PC-3 (cell line): ENCODE results near the gene BCL2L15. TPM values are rescaled to one million over a fixed set of nuclear protein-coding genes. Genes with fewer than 3 reads are reported as not detected.

Source experiments
- ATAC-seq: fragments of 200-7000 bp; cut with Tn5 transposase; 2 replicates; pipeline ENCODE4 v1.9.1; 2020; ENCODE audit warnings: mild to moderate bottlenecking, moderate library complexity
- BruUV-seq: library from RNA; stranded (reverse); fragments of 400-500 nt; replicated peaks from 2 replicates; lab custom pipeline; 2021; lab: Mats Ljungman, UMichigan
- CTCF ChIA-PET: fragments of 300-600 bp; sonication (Branson Sonifier 250); formaldehyde crosslinking; loops from one replicate; lab custom pipeline; 2022; ENCODE audit warnings: antibody characterized with exemption; lab: Charles Lee
- POLR2A ChIA-PET: fragments of 300-600 bp; sonication (Branson Sonifier 250); formaldehyde crosslinking; loops from one replicate; lab custom pipeline; 2022; ENCODE audit warnings: antibody characterized with exemption; ENCODE audit not compliant: unreplicated experiment; lab: Charles Lee
- DNase-seq: peaks from one replicate; pipeline ENCODE4 v3.0.0-alpha.2; 2015
- H2AFZ ChIP-seq: fragments of 300-600 bp; sonication (generic); 2 replicates; pipeline ENCODE4 v1.6.0; 2016; ENCODE audit warnings: antibody characterized with exemption, low read length
- H3F3A ChIP-seq: fragments of 300-600 bp; sonication (generic); one replicate; pipeline ENCODE4 v1.6.0; 2017; ENCODE audit warnings: antibody characterized with exemption, low read length, control low read depth, mild to moderate bottlenecking; ENCODE audit not compliant: unreplicated experiment
- H3K27ac ChIP-seq: fragments of 300-600 bp; sonication (generic); 2 replicates; pipeline ENCODE4 v1.5.1; 2016; ENCODE audit warnings: mild to moderate bottlenecking, low read length
- H3K27me3 ChIP-seq: fragments of 300-600 bp; sonication (generic); 2 replicates; pipeline ENCODE4 v1.6.1; 2016; ENCODE audit warnings: low read length, mixed read lengths
- H3K36me3 ChIP-seq: fragments of 300-600 bp; sonication (generic); 2 replicates; pipeline ENCODE4 v1.6.1; 2016; ENCODE audit warnings: low read depth, mixed run types, low read length, mixed read lengths
- H3K4me1 ChIP-seq: fragments of 300-600 bp; sonication (generic); 2 replicates; pipeline ENCODE4 v1.5.1; 2016; ENCODE audit warnings: low read length; ENCODE audit not compliant: insufficient read depth
- H3K4me2 ChIP-seq: fragments of 300-600 bp; sonication (generic); 2 replicates; pipeline ENCODE4 v1.6.0; 2016; ENCODE audit warnings: low read length
- H3K4me3 ChIP-seq: fragments of 300-600 bp; sonication (generic); 2 replicates; pipeline ENCODE4 v1.5.1; 2016; ENCODE audit warnings: mild to moderate bottlenecking, low read length, mixed read lengths
- H3K79me2 ChIP-seq: fragments of 300-600 bp; sonication (generic); 2 replicates; pipeline ENCODE4 v1.6.1; 2017; ENCODE audit warnings: low read length, mixed read lengths
- H3K9ac ChIP-seq: fragments of 300-600 bp; sonication (generic); 2 replicates; pipeline ENCODE4 v1.6.0; 2016; ENCODE audit warnings: mild to moderate bottlenecking, low read length
- H3K9me2 ChIP-seq: fragments of 300-600 bp; sonication (generic); replicated peaks from 2 replicates; pipeline ENCODE4 v1.6.1; 2016; ENCODE audit warnings: mixed run types, low read length, mixed read lengths
- H3K9me3 ChIP-seq: fragments of 300-600 bp; sonication (generic); 2 replicates; pipeline ENCODE4 v1.6.1; 2016; ENCODE audit warnings: low read length, mixed read lengths
- H4K20me1 ChIP-seq: fragments of 300-600 bp; sonication (generic); 2 replicates; pipeline ENCODE4 v1.6.1; 2016; ENCODE audit warnings: low read length, mixed read lengths
- EZH2 ChIP-seq: fragments of 300-600 bp; sonication (generic); IDR thresholded peaks from one replicate; pipeline ENCODE4 v1.6.1; 2017; ENCODE audit warnings: antibody characterized with exemption, mild to moderate bottlenecking, low read length; ENCODE audit not compliant: unreplicated experiment
- EZH2phosphoT487 ChIP-seq: fragments of 300-600 bp; sonication (generic); IDR thresholded peaks from 2 replicates; pipeline ENCODE4 v1.6.1; 2018; ENCODE audit warnings: mild to moderate bottlenecking, antibody characterized with exemption, low read length, borderline replicate concordance
- intact Hi-C: fragments of 100-400 bp; cut with micrococcal nuclease; formaldehyde crosslinking; loops from 2 replicates; pipeline ENCODE4 v1.9.0; 2023
- total RNA-seq: library from RNA; depleted of rRNA; stranded (reverse); fragments of >200 nt; gene quantifications from 2 replicates; pipeline ENCODE4 v1.2.3, GENCODE V29; 2014
- TF ChIP-seq, protein P1 (sequence below): fragments of 300-600 bp; sonication (generic); conservative IDR thresholded peaks from 2 replicates; pipeline ENCODE4 v1.5.1; 2017; ENCODE audit warnings: antibody characterized with exemption, low read depth, mild to moderate bottlenecking, low read length

BCL2L15 gene
- total RNA-seq, 1 experiment from 2014 or later, result 0.29 TPM

DNA sequence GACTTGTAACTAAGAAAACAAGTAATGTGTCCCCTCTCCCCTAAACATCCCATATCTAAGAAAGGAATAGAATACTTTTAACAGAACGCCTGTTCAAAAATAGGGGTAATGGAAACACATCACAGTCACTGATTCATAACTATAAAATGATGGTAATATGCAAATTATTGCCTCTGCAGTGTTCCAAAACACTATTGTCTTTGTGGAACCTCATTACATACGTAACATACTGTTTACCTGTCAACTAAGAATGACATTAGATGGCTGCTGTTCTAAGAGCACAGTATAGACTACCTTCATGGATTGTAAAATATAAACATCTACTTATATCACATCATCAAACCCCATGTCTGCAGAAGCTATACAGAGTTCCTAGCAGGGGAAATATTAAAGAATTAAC lies 3.4 kb upstream of the BCL2L15 start:
- BruUV-seq, result no TSS peak
- Histone ChIP-seq H3K4me2 (no peak overlapping the region), H3K9me3 (no peaks in the 10 kb centered on the region), H3K9me2 (no peaks in the 10 kb centered on the region), H2AFZ (no peak overlapping the region), H3K27me3 (no peaks in the 10 kb centered on the region), H3K27ac (no peak overlapping the region), H4K20me1 (no peaks in the 10 kb centered on the region), H3F3A (no peaks in the 10 kb centered on the region), H3K36me3 (peaks cover 8% of the 10 kb centered on the region; the same call in 1 of the 2 replicates), H3K9ac (no peak overlapping the region), H3K79me2 (no peaks in the 10 kb centered on the region), H3K4me1 (no peaks in the 10 kb centered on the region), H3K4me3 (no peak overlapping the region)
- DNase-seq, result no peak
- ATAC-seq, result no peak
- intact Hi-C loops, result no loop called here
- TF ChIP-seq EZH2phosphoT487 (no peak), EZH2 (no peak)
- TF ChIP-seq, protein P1, sequence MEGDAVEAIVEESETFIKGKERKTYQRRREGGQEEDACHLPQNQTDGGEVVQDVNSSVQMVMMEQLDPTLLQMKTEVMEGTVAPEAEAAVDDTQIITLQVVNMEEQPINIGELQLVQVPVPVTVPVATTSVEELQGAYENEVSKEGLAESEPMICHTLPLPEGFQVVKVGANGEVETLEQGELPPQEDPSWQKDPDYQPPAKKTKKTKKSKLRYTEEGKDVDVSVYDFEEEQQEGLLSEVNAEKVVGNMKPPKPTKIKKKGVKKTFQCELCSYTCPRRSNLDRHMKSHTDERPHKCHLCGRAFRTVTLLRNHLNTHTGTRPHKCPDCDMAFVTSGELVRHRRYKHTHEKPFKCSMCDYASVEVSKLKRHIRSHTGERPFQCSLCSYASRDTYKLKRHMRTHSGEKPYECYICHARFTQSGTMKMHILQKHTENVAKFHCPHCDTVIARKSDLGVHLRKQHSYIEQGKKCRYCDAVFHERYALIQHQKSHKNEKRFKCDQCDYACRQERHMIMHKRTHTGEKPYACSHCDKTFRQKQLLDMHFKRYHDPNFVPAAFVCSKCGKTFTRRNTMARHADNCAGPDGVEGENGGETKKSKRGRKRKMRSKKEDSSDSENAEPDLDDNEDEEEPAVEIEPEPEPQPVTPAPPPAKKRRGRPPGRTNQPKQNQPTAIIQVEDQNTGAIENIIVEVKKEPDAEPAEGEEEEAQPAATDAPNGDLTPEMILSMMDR, result no peak
- ChIA-PET CTCF (no interaction called here), POLR2A (no interaction called here)

DNA sequence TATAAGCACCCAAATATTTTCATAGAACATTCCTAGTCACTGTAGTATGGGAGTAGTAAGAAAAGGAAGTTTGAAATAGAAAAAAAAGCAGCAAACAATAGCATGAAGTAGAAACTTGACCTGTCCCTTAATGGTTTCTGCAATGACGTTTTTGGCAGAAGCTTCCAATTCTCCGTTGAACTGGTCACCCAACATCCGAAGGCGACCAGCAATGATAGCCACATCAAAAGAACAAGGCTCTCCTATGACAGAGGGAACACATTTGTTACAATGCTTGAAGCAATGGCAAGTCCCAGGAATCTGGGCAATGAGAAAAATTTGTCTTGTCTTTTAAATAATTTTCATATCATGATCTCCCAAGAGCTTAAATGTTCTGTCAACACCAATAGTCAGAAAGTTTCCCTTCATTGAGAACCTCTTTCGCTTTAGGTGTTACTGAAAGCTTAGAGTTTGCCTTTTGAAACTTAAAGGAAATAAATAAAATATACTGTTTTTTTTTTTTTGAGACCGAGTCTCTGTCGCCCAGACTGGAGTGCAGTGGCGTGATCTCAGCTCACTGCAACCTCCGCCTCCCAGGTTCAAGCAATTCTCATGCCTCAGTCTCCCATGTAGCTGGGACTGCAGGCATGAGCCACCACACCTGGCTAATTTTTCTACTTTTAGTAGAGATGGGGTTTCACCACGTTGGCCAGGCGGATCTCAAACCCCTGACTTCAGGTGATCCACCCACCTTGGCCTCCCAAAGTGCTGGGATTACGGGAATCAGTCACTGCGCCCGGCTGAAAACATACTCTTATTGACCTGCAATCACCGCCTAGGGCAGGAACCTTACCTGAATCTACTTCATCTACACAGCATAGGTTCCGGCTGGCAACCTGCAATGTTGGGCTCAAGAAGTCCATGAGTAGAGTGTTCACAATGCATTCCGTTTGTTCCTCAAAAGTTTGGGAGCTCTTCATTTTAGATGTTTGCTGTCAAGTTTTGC lies 672 bp downstream of the BCL2L15 start:
- TF ChIP-seq, protein P1, result no peak
- TF ChIP-seq EZH2phosphoT487 (no peak), EZH2 (no peak)
- Histone ChIP-seq H3K9me3 (no peaks in the 10 kb centered on the region), H3K36me3 (no peaks in the 10 kb centered on the region), H3K27ac (no peak overlapping the region), H3K9ac (no peak overlapping the region), H4K20me1 (no peaks in the 10 kb centered on the region), H3K4me3 (no peak overlapping the region), H3K27me3 (no peaks in the 10 kb centered on the region), H3K9me2 (no peaks in the 10 kb centered on the region), H3K79me2 (no peaks in the 10 kb centered on the region), H2AFZ (no peak overlapping the region), H3K4me2 (no peak overlapping the region), H3K4me1 (no peaks in the 10 kb centered on the region), H3F3A (no peaks in the 10 kb centered on the region)
- no TSS peak for BruUV-seq
- no peak for ATAC-seq
- DNase-seq, result no peak
- ChIA-PET CTCF (interaction anchor here (0.7 kb wide), 1 partner anchor 584 kb away, joined by 4 read pairs; no protein-coding TSS in a partner anchor), POLR2A (no interaction called here)
- intact Hi-C loops, result no loop called here

DNA sequence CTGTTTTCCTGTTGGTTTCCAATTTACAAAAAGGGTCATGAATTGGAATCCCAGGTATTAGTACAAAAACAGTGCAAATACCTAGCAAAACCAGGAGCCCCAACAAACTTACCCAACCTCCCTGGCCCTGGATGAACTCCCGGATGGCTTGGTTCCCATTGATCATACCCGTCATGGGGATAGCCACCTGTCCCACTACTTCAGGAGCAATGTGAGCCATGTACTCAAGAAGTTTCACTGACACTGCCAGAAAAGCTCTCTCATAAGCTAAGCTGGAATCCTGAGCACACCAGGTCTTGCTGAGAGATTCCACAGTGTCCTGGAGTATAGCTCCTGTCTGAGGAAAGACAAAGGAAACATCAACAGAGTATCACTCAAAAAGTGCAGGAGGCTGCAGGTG lies 5.7 kb downstream of the BCL2L15 start:
- Histone ChIP-seq H3K27me3 (no peaks in the 10 kb centered on the region), H3K4me2 (no peak overlapping the region), H3K4me3 (no peak overlapping the region), H3K36me3 (no peaks in the 10 kb centered on the region), H4K20me1 (no peaks in the 10 kb centered on the region), H3K9ac (no peak overlapping the region), H3K9me2 (no peaks in the 10 kb centered on the region), H2AFZ (no peak overlapping the region), H3K4me1 (no peaks in the 10 kb centered on the region), H3K27ac (no peak overlapping the region), H3F3A (no peaks in the 10 kb centered on the region), H3K79me2 (no peaks in the 10 kb centered on the region), H3K9me3 (no peaks in the 10 kb centered on the region)
- ChIA-PET CTCF (no interaction called here), POLR2A (no interaction called here)
- BruUV-seq, result no TSS peak
- DNase-seq, result no peak
- intact Hi-C loops, result no loop called here
- ATAC-seq, result no peak
- no peak for TF ChIP-seq EZH2
- TF ChIP-seq, protein P1, result no peak
- TF ChIP-seq EZH2phosphoT487, result no peak
